ENCODE data around the gene PDZD2.

Gene PDZD2

GRCh38 chr5:31939151-31939550, 300.2 kb downstream of the PDZD2 start:
- no peak for DNase-seq

GRCh38 chr5:31941151-31941755, 302.3 kb downstream of the PDZD2 start:
- no peak for DNase-seq

GRCh38 chr5:31942546-31942945, 303.6 kb downstream of the PDZD2 start:
- no peak for DNase-seq

GRCh38 chr5:31944684-31945445, 305.9 kb downstream of the PDZD2 start:
- DNase-seq: no peak

GRCh38 chr5:31948006-31948405, 309.1 kb downstream of the PDZD2 start:
- no peak for DNase-seq

- peak; percentile 36 for DNase-seq
These were observed 313.1 kb downstream of the PDZD2 start for GRCh38 chr5:31952067-31952466.

- DNase-seq: peak; percentile 26
These were observed 315.2 kb downstream of the PDZD2 start for GRCh38 chr5:31954091-31954490.

- DNase-seq: no peak
These were observed 318.2 kb downstream of the PDZD2 start for GRCh38 chr5:31957151-31957550.

- no peak for DNase-seq
These were observed 323.4 kb downstream of the PDZD2 start for GRCh38 chr5:31962351-31962751.

- DNase-seq: peak; percentile 36
These were observed 324.0 kb downstream of the PDZD2 start for GRCh38 chr5:31962871-31963307.

GRCh38 chr5:31963358-31964006, 324.6 kb downstream of the PDZD2 start:
- no peak for DNase-seq

GRCh38 chr5:31964007-31964360, 325.1 kb downstream of the PDZD2 start:
- DNase-seq: no peak

GRCh38 chr5:31965227-31965626, 326.3 kb downstream of the PDZD2 start:
- DNase-seq: no peak

- no peak for DNase-seq
These were observed 328.0 kb downstream of the PDZD2 start for GRCh38 chr5:31966936-31967335.

GRCh38 chr5:31967461-31967860, 328.5 kb downstream of the PDZD2 start:
- DNase-seq: no peak

GRCh38 chr5:31972558-31972957, 333.6 kb downstream of the PDZD2 start:
- DNase-seq: no peak

- peak; percentile 42 for DNase-seq
These were observed 336.3 kb downstream of the PDZD2 start for GRCh38 chr5:31975189-31975612.

- DNase-seq: no peak
These were observed 337.2 kb downstream of the PDZD2 start for GRCh38 chr5:31976169-31976568.

- no peak for DNase-seq
These were observed 342.5 kb downstream of the PDZD2 start for GRCh38 chr5:31981361-31981945.

- no peak for DNase-seq
These were observed 343.1 kb downstream of the PDZD2 start for GRCh38 chr5:31982027-31982426.

GRCh38 chr5:31982621-31983020, 343.7 kb downstream of the PDZD2 start:
- peak; percentile 50 for DNase-seq

GRCh38 chr5:31983851-31984250, 344.9 kb downstream of the PDZD2 start:
- DNase-seq: peak; percentile 90

GRCh38 chr5:31984691-31985090, 345.8 kb downstream of the PDZD2 start:
- DNase-seq: no peak

GRCh38 chr5:31986101-31986500, 347.2 kb downstream of the PDZD2 start:
- no peak for DNase-seq

Data from fibroblast of skin of right biceps (primary cell).